ENCODE data around the gene G0S2.

- TF ChIP-seq CTCF (IDR thresholded peaks at IDR 0.05; ENCODE audit: poor library complexity, severe bottlenecking) (no peak), RAD21 (conservative IDR thresholded peaks at IDR 0.05) (no peak), EZH2 (IDR thresholded peaks at IDR 0.05; ENCODE audit: borderline replicate concordance, insufficient read depth, low read length, poor library complexity, severe bottlenecking) (no peak), REST (IDR thresholded peaks at IDR 0.05; ENCODE audit: borderline replicate concordance) (no peak), POLR2AphosphoS5 (IDR thresholded peaks at IDR 0.05) (no peak)
Measured at GRCh38 chr1:209661071-209661470, 14.1 kb upstream of the G0S2 start.

All from neural cell (in vitro differentiated cells).